ENCODE results near the gene QPCT. TPM values are rescaled to one million over a fixed set of nuclear protein-coding genes. Genes with fewer than 3 reads are reported as not detected.

QPCT gene
- total RNA-seq, 1 donor from 2014 or later, result not detected

GRCh38 chr2:37414470-37414949 is 70.1 kb downstream of the QPCT start:
- Mint-ChIP-seq H3K27ac (ENCODE audit: unreplicated experiment) (no peak overlapping the region), H3K4me1 (ENCODE audit: unreplicated experiment) (peaks cover 34% of the 10 kb centered on the region)

GRCh38 chr2:37415128-37415820 is 70.8 kb downstream of the QPCT start:
- Mint-ChIP-seq H3K9me3 (ENCODE audit: unreplicated experiment) (no peaks in the 10 kb centered on the region), H3K4me1 (ENCODE audit: unreplicated experiment) (peaks cover 34% of the 10 kb centered on the region), H3K27me3 (ENCODE audit: unreplicated experiment) (no peaks in the 10 kb centered on the region), H3K27ac (ENCODE audit: unreplicated experiment) (no peak overlapping the region), H3K4me3 (ENCODE audit: unreplicated experiment) (no peak overlapping the region), H3K36me3 (ENCODE audit: unreplicated experiment) (no peaks in the 10 kb centered on the region)
- no peak for DNase-seq (ENCODE audit: extremely low spot score, unreplicated experiment)
- peak; percentile 33 for TF ChIP-seq CTCF (IDR thresholded peaks at IDR 0.05)

More at GRCh38 chr2:37414470-37414949, 70.1 kb downstream of the QPCT start:
- H3K9me3 Mint-ChIP-seq (ENCODE audit: unreplicated experiment), result no peaks in the 10 kb centered on the region
- no peak for DNase-seq (ENCODE audit: extremely low spot score, unreplicated experiment)
- no peaks in the 10 kb centered on the region for H3K27me3 Mint-ChIP-seq (ENCODE audit: unreplicated experiment)
- no peak overlapping the region for H3K4me3 Mint-ChIP-seq (ENCODE audit: unreplicated experiment)
- no peaks in the 10 kb centered on the region for H3K36me3 Mint-ChIP-seq (ENCODE audit: unreplicated experiment)
- peak; percentile 84 for TF ChIP-seq CTCF (IDR thresholded peaks at IDR 0.05)

- no peaks in the 10 kb centered on the region for H3K27me3 Mint-ChIP-seq (ENCODE audit: unreplicated experiment)
- H3K4me3 Mint-ChIP-seq (ENCODE audit: unreplicated experiment), result no peak overlapping the region
- peak overlapping the region; percentile 66 for H3K27ac Mint-ChIP-seq (ENCODE audit: unreplicated experiment)
- DNase-seq (ENCODE audit: extremely low spot score, unreplicated experiment), result no peak
- H3K4me1 Mint-ChIP-seq (ENCODE audit: unreplicated experiment), result peaks cover 36% of the 10 kb centered on the region
- H3K9me3 Mint-ChIP-seq (ENCODE audit: unreplicated experiment), result no peaks in the 10 kb centered on the region
- TF ChIP-seq CTCF (IDR thresholded peaks at IDR 0.05), result peak; percentile 28
- H3K36me3 Mint-ChIP-seq (ENCODE audit: unreplicated experiment), result no peaks in the 10 kb centered on the region
These were observed 72.9 kb downstream of the QPCT start for GRCh38 chr2:37417321-37417720.

- H3K9me3 Mint-ChIP-seq (ENCODE audit: unreplicated experiment), result no peaks in the 10 kb centered on the region
- no peak for TF ChIP-seq CTCF (IDR thresholded peaks at IDR 0.05)
- H3K36me3 Mint-ChIP-seq (ENCODE audit: unreplicated experiment), result no peaks in the 10 kb centered on the region
- no peak for DNase-seq (ENCODE audit: extremely low spot score, unreplicated experiment)
- peaks cover 43% of the 10 kb centered on the region for H3K4me1 Mint-ChIP-seq (ENCODE audit: unreplicated experiment)
- no peak overlapping the region for H3K27ac Mint-ChIP-seq (ENCODE audit: unreplicated experiment)
- no peaks in the 10 kb centered on the region for H3K27me3 Mint-ChIP-seq (ENCODE audit: unreplicated experiment)
- H3K4me3 Mint-ChIP-seq (ENCODE audit: unreplicated experiment), result no peak overlapping the region
These were observed 74.5 kb downstream of the QPCT start for GRCh38 chr2:37418956-37419355.

- Mint-ChIP-seq H3K36me3 (ENCODE audit: unreplicated experiment) (no peaks in the 10 kb centered on the region), H3K27me3 (ENCODE audit: unreplicated experiment) (no peaks in the 10 kb centered on the region), H3K9me3 (ENCODE audit: unreplicated experiment) (no peaks in the 10 kb centered on the region), H3K27ac (ENCODE audit: unreplicated experiment) (no peak overlapping the region), H3K4me3 (ENCODE audit: unreplicated experiment) (no peak overlapping the region), H3K4me1 (ENCODE audit: unreplicated experiment) (peaks cover 29% of the 10 kb centered on the region)
- DNase-seq (ENCODE audit: extremely low spot score, unreplicated experiment), result no peak
- no peak for TF ChIP-seq CTCF (IDR thresholded peaks at IDR 0.05)
These were observed 77.3 kb downstream of the QPCT start for GRCh38 chr2:37421686-37422085.

Data from osteocyte (in vitro differentiated cells).